DMS53 (cell line): ENCODE results near the gene ATG14.
"Not testable (repeated sequence)": the region's sequence is repeated elsewhere in the genome, so short reads cannot be mapped to it uniquely, and the experiment has no call there.

Experiments
- DNase-seq: peaks from one replicate; lab custom pipeline; 2025; lab: John Stamatoyannopoulos, UW

ATG14 gene, protein sequence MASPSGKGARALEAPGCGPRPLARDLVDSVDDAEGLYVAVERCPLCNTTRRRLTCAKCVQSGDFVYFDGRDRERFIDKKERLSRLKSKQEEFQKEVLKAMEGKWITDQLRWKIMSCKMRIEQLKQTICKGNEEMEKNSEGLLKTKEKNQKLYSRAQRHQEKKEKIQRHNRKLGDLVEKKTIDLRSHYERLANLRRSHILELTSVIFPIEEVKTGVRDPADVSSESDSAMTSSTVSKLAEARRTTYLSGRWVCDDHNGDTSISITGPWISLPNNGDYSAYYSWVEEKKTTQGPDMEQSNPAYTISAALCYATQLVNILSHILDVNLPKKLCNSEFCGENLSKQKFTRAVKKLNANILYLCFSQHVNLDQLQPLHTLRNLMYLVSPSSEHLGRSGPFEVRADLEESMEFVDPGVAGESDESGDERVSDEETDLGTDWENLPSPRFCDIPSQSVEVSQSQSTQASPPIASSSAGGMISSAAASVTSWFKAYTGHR

DNA sequence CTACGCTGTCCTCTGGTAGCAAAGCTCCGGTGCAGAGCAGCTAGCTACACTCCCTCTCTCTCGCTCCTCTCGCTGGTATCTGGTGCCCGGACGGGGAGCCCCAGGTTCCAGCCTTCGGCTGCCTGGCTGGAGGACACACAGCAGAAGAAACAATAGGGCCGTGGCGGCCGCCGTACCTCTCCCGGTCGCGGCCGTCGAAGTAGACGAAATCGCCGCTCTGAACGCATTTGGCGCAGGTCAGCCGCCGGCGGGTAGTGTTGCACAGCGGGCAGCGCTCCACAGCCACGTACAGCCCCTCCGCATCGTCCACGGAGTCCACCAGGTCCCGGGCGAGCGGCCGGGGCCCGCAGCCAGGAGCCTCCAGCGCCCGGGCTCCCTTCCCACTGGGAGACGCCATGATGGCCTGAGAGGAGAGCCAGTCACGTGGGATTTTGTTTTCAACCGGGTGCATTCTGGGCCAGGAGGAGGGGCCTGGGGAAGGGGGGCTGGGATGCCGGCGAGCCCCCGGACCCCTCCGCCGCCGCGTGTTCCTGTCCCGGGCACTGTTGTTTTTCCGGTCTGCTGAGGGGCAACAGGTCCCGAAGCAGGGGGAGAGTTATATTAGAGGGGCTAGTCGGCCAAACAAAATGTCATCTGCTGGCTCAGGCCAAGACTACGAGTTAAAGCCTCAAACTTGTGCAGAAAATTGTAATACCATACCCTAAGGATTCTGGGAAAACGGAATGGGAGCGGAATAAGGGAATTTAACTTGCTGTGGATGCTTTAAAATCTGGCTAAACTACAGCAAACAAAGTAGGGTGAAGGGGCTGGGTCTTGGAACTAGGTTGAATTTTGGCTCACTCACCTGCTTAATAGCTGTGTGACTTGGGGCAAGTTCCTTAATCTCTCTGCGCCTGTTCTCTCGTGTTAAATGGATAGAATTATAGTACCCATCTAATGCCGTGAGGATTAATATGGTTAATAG lies at the start of gene ATG14:
Gene ATG14 (minus strand): TSS at position 405 of the 964 bp plus-strand sequence. CDS start 8 bp downstream, at position 397.
- peak; percentile 91 for DNase-seq

DNA sequence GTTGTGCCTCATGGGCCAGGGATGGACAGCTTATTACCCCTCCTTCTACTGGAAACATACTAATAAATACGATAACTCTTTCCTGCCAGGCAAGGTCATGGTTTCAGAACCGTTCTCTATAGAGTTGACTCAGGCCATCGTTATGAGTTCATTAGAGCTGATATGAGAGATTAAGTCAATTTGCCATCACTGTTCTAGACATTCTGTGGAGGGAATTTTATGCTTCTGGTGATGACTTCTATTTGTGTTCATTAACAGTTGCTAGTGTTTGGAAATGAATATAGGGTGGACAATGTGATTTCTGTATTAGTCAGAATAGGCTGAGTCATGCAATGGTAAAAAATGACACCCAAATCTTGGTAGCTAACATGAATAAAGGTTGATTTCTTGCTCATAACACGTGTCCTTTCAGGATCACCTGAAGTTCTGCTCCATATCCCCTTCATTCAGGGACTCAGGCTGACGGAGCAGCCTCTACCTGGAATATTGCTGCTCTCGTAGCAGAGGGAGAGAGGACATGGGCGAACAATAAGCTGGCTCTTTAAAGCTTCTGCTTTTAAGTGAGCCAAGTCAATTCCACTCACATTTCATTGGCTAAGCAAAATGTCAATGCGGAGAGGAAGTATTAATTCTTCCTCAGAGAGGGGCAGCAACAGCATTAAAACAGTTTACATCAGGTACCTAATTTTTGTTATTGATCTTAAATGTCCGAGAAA lies 47.3 kb upstream of the ATG14 start:
- DNase-seq = no peak

DNA sequence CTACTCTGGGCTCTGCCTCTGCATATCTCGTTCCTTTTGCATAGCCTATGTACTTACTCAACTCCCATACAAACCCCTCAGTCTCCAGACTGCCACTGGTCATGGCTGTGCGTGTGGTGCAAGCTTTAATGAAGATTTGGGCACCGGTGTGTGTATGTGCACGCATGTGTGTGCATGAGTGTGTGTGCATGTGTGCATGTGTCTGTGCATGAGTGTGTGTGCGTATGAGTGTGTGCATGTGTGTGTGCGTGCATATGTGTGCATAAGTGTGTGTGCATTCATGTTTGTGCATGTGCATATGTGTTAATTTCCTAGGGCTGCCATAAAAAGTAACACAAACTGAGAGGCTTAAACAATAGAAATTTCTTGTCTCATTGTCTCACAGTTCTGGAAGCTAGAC lies 45.9 kb upstream of the ATG14 start:
- no peak for DNase-seq

DNA sequence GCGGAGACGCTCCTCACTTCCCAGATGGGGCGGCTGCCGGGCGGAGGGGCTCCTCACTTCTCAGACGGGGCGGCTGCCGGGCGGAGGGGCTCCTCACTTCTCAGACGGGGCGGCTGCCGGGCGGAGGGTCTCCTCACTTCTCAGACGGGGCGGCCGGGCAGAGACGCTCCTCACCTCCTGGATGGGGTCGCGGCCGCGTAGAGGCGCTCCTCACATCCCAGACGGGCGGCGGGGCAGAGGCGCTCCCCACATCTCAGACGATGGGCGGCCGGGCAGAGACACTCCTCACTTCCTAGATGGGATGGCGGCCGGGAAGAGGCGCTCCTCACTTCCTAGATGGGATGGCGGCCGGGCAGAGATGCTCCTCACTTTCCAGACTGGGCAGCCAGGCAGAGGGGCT lies 44.8 kb upstream of the ATG14 start:
- not testable (repeated sequence) for DNase-seq

DNA sequence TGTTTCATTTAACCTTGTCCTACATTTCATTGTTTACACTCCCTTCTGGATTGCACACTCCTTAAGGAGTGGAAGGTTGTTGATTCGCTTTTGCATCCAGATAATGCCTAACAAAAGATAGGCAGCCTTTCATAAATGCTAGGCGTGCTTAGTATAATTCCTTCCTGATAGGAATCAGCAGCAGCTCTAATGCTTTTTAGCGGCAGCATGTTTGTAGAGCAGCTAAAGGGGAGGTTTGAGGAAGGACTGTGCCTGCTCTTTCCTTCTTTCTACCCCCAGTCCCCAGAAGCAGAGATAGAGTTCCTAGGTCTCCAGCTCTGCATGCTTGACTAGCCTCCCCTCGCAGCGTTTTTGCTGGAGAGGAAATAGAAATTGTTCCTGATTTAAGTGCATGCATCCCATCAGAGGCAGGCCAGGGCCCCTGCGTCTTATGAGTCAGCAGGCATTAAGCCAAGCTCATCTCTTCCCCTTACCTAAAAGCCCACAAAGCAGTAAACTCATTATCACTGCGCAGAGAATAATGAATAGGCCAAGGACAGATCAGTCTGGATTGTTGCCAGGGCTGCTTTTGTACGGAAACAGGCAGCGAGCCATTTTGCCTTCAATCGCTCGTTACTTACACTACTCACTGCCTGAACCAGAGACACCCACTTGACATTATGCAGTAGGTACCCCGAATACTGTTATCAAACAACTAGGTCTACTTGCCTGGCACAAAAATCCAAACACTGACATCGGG lies 42.8 kb upstream of the ATG14 start:
- DNase-seq = peak; percentile 70

DNA sequence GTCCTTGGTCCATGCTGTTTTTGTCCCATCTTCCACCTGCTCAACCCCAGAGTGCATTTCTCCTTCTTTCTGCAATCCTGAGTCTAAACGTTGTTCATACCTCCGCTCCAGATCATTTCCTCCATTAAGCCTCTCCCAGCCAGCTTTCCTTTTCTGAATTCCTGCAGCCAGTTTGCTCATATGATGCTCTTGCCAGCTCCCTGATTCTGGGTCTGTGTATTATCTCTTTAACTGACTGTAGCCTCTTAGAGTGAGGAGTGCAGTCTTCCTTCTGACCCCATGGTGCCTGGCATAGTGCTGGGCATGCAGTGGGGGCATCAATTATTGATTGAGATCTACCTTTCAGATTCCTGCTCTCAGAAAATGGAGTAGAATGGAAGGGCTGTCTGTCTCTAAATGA lies 40.3 kb upstream of the ATG14 start:
- no peak for DNase-seq

DNA sequence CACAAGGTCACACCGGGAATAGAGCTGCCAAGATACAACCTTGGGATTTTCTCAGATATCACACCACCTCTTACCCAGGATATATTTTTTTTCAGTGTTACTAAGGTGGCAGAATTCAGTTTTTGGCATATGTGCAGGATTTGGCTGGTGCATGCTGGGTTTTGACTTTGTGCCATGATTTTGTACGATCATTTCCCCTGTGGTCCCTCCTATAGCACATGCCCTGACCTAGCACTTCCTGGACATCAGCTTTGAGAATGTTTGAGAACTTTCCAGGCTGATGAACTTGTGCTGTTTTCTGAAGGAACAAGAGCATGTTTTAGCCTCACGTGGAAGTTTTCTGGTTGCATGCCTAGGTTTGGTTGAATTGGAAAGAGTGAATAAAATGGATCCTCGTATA lies 39.8 kb upstream of the ATG14 start:
- DNase-seq = no peak

DNA sequence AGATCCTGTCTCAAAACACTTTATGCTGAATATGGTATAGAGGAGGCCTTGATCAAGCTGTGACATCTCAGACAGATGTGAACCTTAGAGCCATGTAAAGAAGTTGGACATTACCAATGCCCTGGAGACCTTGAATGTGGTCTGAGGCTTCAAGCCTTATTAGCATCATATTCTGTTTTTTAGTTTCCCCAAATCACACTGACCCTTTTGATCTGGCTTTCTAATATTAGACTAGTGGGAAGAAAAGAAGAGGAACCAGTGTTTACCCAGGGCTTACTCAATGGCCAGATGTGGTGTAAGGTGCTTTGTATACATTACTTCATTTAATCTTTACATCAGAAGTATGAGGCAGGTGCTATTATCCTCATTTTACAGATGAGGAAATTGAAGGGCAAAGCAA lies 39.4 kb upstream of the ATG14 start:
- no peak for DNase-seq

DNA sequence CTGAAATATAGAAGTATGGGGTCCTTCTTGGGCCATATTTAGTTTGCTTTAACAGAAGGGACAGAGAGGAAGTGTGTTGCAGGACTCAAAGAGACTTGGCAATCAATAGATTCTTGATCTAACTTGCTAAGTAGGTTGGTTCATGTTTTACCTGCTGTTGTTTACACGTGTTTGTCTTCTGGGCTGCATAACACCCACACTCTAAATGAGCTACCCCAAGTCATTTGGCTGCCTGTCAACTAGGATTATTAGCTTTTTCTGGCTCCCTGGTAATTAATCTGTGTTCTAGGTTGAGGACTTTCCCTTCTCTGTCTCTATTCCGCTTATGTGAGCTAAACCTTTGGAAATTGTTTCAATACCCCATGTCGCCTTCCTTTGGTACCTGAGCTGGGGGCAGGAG lies 38.9 kb upstream of the ATG14 start:
- DNase-seq = no peak

DNA sequence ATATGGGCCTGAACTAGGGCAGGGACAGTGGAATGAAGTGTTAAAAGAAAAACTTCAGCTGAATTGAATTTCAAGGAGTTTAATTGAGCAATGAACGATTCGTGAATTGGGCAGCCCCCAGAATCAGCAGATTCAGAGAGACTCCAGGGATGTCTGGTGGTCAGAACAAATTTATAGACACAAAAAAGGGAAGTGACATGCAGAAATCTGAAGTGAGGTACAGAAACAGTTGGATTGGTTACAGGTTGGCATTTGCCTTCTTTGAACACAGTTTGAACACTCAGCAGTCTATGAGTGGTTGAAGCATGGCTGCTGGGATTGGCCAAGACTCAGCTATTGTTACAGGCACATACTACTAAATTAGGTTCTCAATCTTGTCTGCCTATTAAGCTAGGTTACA lies 38.5 kb upstream of the ATG14 start:
- DNase-seq = no peak

DNA sequence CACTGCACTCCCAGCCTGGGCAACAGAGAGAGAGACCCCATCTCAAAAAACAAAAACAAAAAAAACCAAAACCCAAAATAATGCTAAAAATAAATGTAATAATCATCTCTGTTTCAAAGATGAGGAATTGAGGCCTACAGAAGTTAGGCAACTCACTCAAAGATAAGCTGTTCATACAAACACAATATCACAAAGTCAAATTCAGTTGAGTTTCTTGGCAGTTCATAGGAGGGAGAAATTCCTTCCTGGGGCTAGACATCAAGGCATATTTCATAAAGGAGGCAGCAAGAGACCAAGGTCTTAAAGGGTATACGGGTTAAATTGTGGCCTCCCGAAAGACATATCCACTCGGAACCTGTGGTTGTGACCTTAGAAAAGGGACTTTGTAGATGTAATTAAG lies 37.5 kb upstream of the ATG14 start:
- DNase-seq = no peak

DNA sequence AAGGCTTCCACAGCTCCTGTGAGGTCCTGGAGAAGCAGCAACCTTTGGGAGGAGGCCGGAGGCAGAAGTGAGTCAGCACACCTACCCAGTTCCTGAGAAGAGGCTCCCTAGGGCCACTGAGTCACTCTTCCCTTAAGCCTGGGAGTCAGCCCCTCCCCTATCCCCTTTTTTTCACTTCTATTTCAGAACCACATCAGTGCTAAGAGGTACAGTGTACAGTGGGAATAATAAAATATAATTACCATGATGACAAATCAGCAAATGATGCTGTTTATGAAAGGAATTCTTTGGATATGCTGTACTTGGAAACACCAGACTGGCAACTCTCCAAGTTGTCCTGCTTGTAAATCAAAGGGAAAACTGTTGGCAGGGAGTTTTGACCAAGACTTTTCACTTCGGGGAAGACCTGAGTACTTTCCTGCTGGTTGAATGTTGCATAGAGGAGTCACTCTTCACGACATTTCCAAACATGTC lies 36.5 kb upstream of the ATG14 start:
- peak; percentile 38 for DNase-seq

DNA sequence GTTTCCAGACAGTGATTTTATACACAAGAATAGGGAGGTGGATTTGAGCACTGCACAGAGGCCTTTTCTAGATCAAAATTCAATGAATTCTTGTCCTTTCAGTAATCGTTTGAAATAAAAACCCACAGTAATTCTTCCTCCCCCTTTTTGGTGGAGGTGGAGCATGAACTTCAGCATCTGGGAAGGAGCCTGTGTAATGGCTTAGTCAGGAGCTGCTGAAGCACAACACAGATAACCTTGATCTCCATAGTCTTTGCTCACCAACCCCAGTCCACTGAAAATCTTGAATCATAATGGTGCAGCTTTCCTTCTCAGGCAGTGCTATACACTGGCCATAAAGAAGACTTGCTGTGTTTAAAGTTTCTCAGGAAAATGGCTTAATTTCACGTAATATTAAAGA lies 35.2 kb upstream of the ATG14 start:
- DNase-seq = no peak

DNA sequence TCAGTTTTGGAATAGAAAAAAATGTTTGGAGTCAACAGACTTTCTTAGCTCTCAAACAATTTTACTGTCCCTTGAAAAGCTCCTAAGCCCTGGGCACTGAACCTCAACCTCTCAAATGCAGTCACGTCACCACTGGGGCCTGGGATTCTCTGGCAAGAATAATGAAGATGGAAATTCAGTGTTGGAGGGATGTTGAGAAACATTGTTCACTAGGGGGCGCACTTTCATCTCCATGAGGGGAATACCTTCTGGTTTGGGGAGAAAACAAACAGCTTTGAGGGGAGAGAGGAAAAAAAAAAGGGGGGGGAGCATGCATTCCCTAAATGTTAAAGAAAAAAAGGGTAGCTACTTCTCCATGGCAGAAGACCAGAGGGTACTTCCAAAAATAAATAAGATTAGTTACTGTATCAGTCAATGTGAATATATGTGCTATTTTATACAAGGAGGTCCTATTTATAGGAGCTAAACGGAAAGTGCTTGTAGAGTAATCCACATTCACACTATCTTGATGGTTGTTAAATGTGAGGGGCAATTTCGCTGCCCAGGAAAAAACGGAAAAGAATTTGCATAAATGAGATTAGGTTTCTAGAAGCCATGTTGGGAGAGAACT lies 34.6 kb upstream of the ATG14 start:
- peak; percentile 89 for DNase-seq

DNA sequence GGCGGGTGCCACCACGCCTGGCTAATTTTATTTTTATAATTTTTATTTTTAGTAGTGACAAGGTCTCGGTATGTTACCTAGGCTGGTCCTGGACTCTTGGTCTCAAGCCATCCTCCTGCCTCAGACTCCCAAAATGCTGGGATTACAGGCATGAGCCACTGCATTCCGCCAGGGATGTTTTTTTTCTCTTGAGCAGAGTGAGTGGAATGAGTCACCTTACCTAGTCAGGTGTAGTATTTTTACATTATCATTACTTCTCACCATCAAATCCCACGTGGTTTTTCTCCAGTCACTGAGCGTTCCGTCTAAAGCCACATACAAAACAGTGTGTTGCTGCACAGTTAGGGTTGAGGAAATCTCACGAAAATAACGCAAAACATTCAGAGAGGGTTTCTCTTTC lies 29.7 kb upstream of the ATG14 start:
- DNase-seq = no peak

DNA sequence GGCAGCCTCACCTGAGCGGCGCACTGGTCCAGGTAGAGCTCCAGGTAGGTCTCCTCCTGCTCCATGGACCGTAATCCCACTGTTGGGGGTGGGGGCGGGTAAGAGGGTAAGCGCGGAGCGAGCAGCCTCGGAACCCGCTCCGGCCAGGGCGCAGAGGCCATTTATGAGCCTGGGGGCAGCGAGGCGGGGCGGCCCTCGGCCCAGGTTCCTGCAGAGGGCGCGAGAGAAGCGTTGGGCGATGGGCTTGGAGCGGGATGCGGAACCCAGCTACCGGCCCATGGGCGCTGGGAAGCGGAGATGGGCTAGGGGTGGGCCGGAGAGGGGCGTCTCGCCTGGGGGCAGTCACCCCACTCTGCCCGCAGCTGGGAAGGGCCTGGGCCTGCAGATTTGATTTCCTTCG lies 28.8 kb upstream of the ATG14 start, which contains the start of gene TBPL2:
Gene TBPL2 (minus strand): TSS at position 232 of the 400 bp plus-strand sequence. CDS start 167 bp downstream, at position 65.
- no peak for DNase-seq

DNA sequence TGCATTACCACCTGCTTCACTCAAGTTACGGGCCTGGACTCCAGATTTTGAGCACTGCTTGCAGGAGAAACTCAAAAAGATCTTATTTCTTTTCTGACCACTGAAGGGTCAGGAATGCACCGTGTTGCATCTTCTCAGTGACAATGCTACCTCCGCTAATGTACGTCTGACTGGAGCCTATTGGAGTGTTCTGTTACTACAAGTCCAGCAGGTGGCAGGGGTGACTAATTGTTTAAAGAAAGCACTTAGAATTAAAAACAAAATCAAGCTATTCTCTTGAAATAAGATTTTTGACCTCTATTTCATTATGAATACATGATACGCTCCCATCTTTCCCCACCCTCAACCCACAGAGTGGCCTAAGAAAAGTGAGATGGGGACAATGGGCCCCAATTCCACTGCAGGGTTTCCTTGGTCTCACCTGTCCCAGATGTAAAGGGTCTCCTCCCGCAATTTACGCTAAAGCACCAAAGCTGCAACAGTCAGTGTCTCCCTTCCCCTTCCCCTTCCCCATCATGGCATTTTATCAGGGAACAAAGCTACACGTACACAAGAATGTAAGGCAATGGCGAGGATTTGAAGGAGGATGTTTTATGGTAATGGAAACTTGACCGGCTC lies 26.5 kb upstream of the ATG14 start:
- peak; percentile 89 for DNase-seq

DNA sequence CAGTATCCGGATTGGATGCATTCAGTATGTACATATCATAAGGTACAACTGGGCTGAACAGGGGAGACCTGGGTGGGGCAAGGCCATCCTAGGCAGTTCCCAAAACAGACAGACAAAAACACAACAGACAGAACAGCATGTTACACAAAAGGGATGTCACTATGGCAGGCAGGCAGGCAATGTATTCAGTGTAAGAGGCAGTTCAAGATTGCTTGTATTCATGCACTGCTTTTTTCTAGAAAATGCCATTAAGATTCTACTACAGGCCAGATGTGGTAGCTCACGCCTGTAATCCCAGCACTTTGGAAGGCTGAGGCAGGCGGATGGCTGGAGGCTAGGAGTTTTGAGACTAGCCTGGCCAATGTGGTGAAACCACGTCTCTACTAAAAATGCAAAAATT lies 25.3 kb upstream of the ATG14 start:
- DNase-seq = no peak

DNA sequence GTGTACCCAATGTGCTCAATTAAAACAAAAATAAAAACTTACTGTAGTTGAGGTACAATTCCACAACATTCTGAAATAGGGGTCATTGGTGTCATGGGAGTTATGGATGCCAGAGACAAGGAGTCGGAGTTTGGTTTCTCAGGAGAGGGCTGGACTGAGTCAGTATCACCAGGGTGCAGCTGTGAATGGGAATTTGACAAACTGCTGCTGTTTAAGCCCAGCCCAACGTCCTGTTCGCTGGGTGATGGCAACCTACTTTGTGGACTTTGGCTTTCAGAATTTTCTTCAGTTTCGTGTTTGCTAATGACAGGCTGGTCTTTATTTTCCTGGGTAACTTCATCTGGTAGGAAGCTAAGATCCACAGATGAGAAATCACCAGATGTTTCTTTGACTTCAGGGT lies 24.9 kb upstream of the ATG14 start:
- no peak for DNase-seq

DNA sequence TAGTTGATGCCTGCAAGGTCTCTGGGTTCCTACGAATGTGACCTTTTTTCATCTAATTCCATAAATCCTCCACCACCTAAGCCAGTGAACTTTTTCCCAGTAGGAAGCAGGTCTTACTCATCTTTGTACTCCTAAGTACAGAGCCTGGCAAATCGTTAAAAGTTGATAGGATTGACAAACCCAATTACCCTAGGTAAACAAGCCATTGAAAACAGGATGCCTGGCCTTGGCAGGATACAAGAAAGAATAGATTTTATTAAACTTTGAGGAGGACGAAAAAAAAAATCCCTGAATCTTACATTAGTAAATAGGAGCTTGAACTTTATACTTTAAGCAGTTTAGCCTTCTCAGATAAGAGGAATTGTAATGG lies 23.2 kb upstream of the ATG14 start:
- no peak for DNase-seq
